Hepatocyte (in vitro differentiated cells): ENCODE data around the gene ATR. TPM values are rescaled to one million over a fixed set of nuclear protein-coding genes. Genes with fewer than 3 reads are reported as not detected.

Source experiments
- DNase-seq: peaks from one replicate; pipeline ENCODE4 v3.0.0-alpha.2; 2016; ENCODE audit warnings: low spot score
- H2AFZ ChIP-seq: fragments of 200-600 bp; sonication (generic); 2 replicates; pipeline ENCODE4 v1.6.0; 2016; ENCODE audit warnings: antibody characterized with exemption, mild to moderate bottlenecking
- H3K27ac ChIP-seq: fragments of 200-600 bp; sonication (generic); 2 replicates; pipeline ENCODE4 v1.5.1; 2016; ENCODE audit warnings: mild to moderate bottlenecking
- H3K27me3 ChIP-seq: fragments of 200-600 bp; sonication (generic); 2 replicates; pipeline ENCODE4 v1.6.1; 2016
- H3K36me3 ChIP-seq: fragments of 200-600 bp; sonication (generic); replicated peaks from 2 replicates; pipeline ENCODE4 v1.5.1; 2016; ENCODE audit warnings: low read depth; ENCODE audit not compliant: insufficient read depth
- H3K4me1 ChIP-seq: fragments of 200-600 bp; sonication (generic); 2 replicates; pipeline ENCODE4 v1.5.1; 2016; ENCODE audit warnings: mild to moderate bottlenecking, moderate library complexity; ENCODE audit not compliant: insufficient read depth
- H3K4me2 ChIP-seq: fragments of 200-600 bp; sonication (generic); 2 replicates; pipeline ENCODE4 v1.6.0; 2016
- H3K4me3 ChIP-seq: fragments of 200-600 bp; sonication (generic); 2 replicates; pipeline ENCODE4 v1.5.1; 2016; ENCODE audit warnings: mild to moderate bottlenecking
- H3K79me2 ChIP-seq: fragments of 200-600 bp; sonication (generic); 2 replicates; pipeline ENCODE4 v1.6.0; 2017; ENCODE audit warnings: mild to moderate bottlenecking
- H3K9me2 ChIP-seq: fragments of 200-600 bp; sonication (generic); replicated peaks from 2 replicates; pipeline ENCODE4 v1.6.0; 2017; ENCODE audit warnings: mild to moderate bottlenecking; ENCODE audit not compliant: insufficient read depth
- H3K9me3 ChIP-seq: fragments of 200-600 bp; sonication (generic); 2 replicates; pipeline ENCODE4 v1.5.1; 2016; ENCODE audit warnings: low read depth, mild to moderate bottlenecking
- H4K20me1 ChIP-seq: fragments of 200-600 bp; sonication (generic); 2 replicates; pipeline ENCODE4 v1.6.0; 2016; ENCODE audit warnings: mild to moderate bottlenecking; ENCODE audit not compliant: insufficient read depth, poor library complexity, severe bottlenecking
- EZH2 ChIP-seq: fragments of 200-600 bp; sonication (generic); IDR thresholded peaks from 2 replicates; pipeline ENCODE4 v1.6.1; 2016; ENCODE audit warnings: antibody characterized with exemption, mild to moderate bottlenecking, borderline replicate concordance
- EZH2phosphoT487 ChIP-seq: fragments of 200-600 bp; sonication (generic); IDR thresholded peaks from one replicate; pipeline ENCODE4 v1.6.1; 2018; ENCODE audit warnings: antibody characterized with exemption, mild to moderate bottlenecking, low read depth, moderate library complexity; ENCODE audit not compliant: unreplicated experiment, severe bottlenecking
- WGBS: methylation state at CpG from one replicate; pipeline ENCODE4 v1.1.6; 2016; ENCODE audit warnings: low lambda C conversion rate; ENCODE audit errors: missing lambda C conversion rate; 5-methylcytosine and 5-hydroxymethylcytosine counted together
- polyA plus RNA-seq: library from polyadenylated mRNA; unstranded; fragments of >200 nt; fragmentation: Nextera tagmentation; extraction: Ambion mirVana; gene quantifications from 2 replicates; pipeline ENCODE4 v1.2.1, GENCODE V29; 2016
- total RNA-seq: library from RNA; depleted of rRNA; stranded (reverse); fragments of >200 nt; gene quantifications from 2 replicates; pipeline ENCODE4 v1.2.3, GENCODE V29; 2014
- TF ChIP-seq, protein P1 (sequence below): fragments of 200-600 bp; sonication (generic); IDR thresholded peaks from 2 replicates; pipeline ENCODE4 v1.5.1; 2016; ENCODE audit warnings: antibody characterized with exemption, mild to moderate bottlenecking; ENCODE audit not compliant: poor library complexity

The ATR gene
- total and polyA plus RNA-seq, 2 experiments from 2014 or later: 10.0 to 35.6 TPM

DNA sequence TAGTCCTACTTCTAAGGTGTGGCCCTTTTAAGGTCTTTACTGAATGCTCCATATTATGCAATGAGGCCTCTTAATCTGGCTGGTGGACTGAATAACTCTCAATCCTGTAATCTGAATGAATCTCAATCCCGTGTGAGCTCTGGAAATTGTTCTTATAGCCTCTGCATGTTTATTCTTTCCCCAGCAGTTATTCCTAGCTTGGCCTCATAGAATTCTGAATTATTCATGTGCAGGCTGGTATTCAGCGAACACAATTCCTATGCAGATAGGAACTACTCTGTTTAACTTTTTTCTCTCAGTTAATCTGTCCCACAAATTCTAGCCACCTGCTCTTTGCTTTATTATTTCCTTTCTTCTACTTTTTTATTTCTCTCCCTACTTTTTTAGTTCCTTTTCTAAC lies 86.3 kb downstream of the ATR start:
- no peak overlapping the region for H2AFZ ChIP-seq
- H3K27me3 ChIP-seq: no peaks in the 10 kb centered on the region
- no peaks in the 10 kb centered on the region for H3K4me1 ChIP-seq
- 90% methylated on average over 2 of the region's 2 CpGs for WGBS
- H3K36me3 ChIP-seq: no peaks in the 10 kb centered on the region
- no peaks in the 10 kb centered on the region for H4K20me1 ChIP-seq
- TF ChIP-seq EZH2phosphoT487 (no peak), EZH2 (no peak)
- TF ChIP-seq, protein P1, sequence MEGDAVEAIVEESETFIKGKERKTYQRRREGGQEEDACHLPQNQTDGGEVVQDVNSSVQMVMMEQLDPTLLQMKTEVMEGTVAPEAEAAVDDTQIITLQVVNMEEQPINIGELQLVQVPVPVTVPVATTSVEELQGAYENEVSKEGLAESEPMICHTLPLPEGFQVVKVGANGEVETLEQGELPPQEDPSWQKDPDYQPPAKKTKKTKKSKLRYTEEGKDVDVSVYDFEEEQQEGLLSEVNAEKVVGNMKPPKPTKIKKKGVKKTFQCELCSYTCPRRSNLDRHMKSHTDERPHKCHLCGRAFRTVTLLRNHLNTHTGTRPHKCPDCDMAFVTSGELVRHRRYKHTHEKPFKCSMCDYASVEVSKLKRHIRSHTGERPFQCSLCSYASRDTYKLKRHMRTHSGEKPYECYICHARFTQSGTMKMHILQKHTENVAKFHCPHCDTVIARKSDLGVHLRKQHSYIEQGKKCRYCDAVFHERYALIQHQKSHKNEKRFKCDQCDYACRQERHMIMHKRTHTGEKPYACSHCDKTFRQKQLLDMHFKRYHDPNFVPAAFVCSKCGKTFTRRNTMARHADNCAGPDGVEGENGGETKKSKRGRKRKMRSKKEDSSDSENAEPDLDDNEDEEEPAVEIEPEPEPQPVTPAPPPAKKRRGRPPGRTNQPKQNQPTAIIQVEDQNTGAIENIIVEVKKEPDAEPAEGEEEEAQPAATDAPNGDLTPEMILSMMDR: no peak
- DNase-seq: no peak
- no peak overlapping the region for H3K4me3 ChIP-seq
- H3K9me2 ChIP-seq: no peaks in the 10 kb centered on the region
- no peaks in the 10 kb centered on the region for H3K9me3 ChIP-seq
- no peak overlapping the region for H3K27ac ChIP-seq
- H3K4me2 ChIP-seq: no peak overlapping the region
- H3K79me2 ChIP-seq: no peaks in the 10 kb centered on the region

DNA sequence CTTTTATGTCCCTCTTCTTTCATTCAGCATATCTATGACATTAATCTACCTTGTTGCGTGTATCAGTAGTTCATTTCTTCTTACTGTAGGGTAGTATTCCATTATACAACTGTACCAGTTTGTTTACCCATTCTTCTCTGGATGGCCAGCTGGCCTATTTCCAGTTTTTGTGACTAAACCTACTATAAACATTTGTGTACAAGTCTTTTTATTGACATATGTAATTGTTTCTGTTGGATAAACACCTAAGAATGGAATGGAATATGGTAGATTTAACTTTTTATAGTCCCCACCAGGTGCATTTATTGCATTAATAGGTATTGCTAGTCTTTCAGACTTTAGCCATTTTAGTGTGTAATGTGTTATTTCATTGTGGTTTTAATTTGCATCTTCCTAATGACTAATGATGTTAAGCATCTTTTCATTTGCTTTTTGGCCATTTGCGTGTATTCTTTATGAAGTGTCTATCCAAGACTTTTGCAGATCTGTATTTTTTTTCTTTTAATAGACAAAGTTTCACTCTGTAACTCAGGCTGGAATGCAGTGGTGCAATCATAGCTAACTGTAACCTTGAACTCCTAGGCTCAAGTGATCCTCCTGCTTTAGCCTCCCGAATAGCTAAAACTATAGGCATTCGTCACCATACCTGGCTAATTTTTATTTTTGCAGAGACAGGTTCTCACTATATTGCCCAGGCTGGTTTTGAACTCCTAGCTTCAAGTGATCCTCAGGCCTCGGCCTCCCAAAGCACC lies 88.8 kb downstream of the ATR start:
- 96% methylated on average over 5 of the region's 5 CpGs for WGBS
- H3K27ac ChIP-seq: no peak overlapping the region
- H3K9me3 ChIP-seq: no peaks in the 10 kb centered on the region
- no peak overlapping the region for H3K4me2 ChIP-seq
- DNase-seq: no peak
- no peak overlapping the region for H2AFZ ChIP-seq
- TF ChIP-seq EZH2 (no peak), EZH2phosphoT487 (no peak)
- TF ChIP-seq, protein P1: no peak
- H3K9me2 ChIP-seq: no peaks in the 10 kb centered on the region
- H3K4me3 ChIP-seq: no peak overlapping the region
- H3K36me3 ChIP-seq: no peaks in the 10 kb centered on the region
- H3K27me3 ChIP-seq: no peaks in the 10 kb centered on the region
- no peaks in the 10 kb centered on the region for H4K20me1 ChIP-seq
- H3K4me1 ChIP-seq: no peaks in the 10 kb centered on the region
- H3K79me2 ChIP-seq: no peaks in the 10 kb centered on the region

DNA sequence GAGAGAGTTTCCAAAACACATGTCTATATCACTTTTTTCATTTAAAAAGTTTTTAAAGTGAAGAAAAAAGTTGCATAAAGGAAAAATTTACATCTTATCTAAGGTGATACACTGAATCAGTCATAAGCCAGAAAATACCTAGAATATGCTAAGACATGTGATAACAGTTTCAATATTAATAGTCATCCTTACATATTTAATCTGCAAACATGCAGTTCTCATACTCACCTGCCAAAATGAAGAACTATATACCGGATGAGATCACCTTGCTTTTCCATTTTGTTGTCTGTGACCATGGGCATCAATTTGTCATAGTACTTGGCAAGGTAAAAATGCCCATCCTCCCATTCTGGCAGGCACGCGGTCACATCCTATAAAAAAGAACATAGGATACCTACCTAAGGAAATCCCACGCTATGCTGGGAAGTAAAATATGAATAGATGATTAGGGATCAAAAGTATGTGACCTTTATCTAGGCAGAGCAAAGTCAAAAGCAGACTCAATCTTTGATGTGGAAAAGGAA lies 93.6 kb downstream of the ATR start:
- peaks cover 10% of the 10 kb centered on the region for H3K9me3 ChIP-seq
- no peaks in the 10 kb centered on the region for H3K79me2 ChIP-seq
- no peaks in the 10 kb centered on the region for H3K4me1 ChIP-seq
- H2AFZ ChIP-seq: no peak overlapping the region
- no peak overlapping the region for H3K27ac ChIP-seq
- TF ChIP-seq EZH2phosphoT487 (no peak), EZH2 (no peak)
- TF ChIP-seq, protein P1: no peak
- no peaks in the 10 kb centered on the region for H3K36me3 ChIP-seq
- H4K20me1 ChIP-seq: no peaks in the 10 kb centered on the region
- DNase-seq: no peak
- H3K27me3 ChIP-seq: no peaks in the 10 kb centered on the region
- no peak overlapping the region for H3K4me2 ChIP-seq
- no peak overlapping the region for H3K4me3 ChIP-seq
- WGBS: 98% methylated on average over 4 of the region's 4 CpGs
- H3K9me2 ChIP-seq: no peaks in the 10 kb centered on the region
